ENCODE data around the gene ASH1L.
"Not testable (repeated sequence)": the region's sequence is repeated elsewhere in the genome, so short reads cannot be mapped to it uniquely, and the experiment has no call there.

Gene ASH1L

GRCh38 chr1:155561779-155562580 lies 623 bp downstream of the ASH1L start:
- not testable (repeated sequence) for DNase-seq

GRCh38 chr1:155555915-155556314 lies 6.7 kb downstream of the ASH1L start:
- no peak for DNase-seq

GRCh38 chr1:155553349-155553748 lies 9.3 kb downstream of the ASH1L start:
- DNase-seq, result no peak

- DNase-seq, result no peak
These were observed 13.9 kb downstream of the ASH1L start for GRCh38 chr1:155548706-155549105.

GRCh38 chr1:155540000-155540874 lies 22.4 kb downstream of the ASH1L start:
- DNase-seq, result no peak

- DNase-seq, result no peak
These were observed 25.4 kb downstream of the ASH1L start for GRCh38 chr1:155537193-155537592.

- no peak for DNase-seq
These were observed 31.0 kb downstream of the ASH1L start for GRCh38 chr1:155531624-155532023.

- DNase-seq, result peak; percentile 21
These were observed 32.7 kb downstream of the ASH1L start for GRCh38 chr1:155529929-155530328.

- peak; percentile 78 for DNase-seq
These were observed 33.5 kb downstream of the ASH1L start for GRCh38 chr1:155529109-155529508.

- peak; percentile 47 for DNase-seq
These were observed 34.9 kb downstream of the ASH1L start for GRCh38 chr1:155527677-155528076.

GRCh38 chr1:155526356-155526755 lies 36.2 kb downstream of the ASH1L start:
- no peak for DNase-seq

- no peak for DNase-seq
These were observed 40.5 kb downstream of the ASH1L start for GRCh38 chr1:155522069-155522468.

GRCh38 chr1:155518484-155518883 lies 44.1 kb downstream of the ASH1L start:
- DNase-seq, result no peak

- no peak for DNase-seq
These were observed 47.9 kb downstream of the ASH1L start for GRCh38 chr1:155514582-155515187.

GRCh38 chr1:155513300-155513916 lies 49.2 kb downstream of the ASH1L start:
- peak; percentile 78 for DNase-seq

- DNase-seq, result not testable (repeated sequence)
These were observed 51.2 kb downstream of the ASH1L start for GRCh38 chr1:155511385-155511784.

GRCh38 chr1:155509064-155509463 lies 53.5 kb downstream of the ASH1L start:
- no peak for DNase-seq

GRCh38 chr1:155507945-155508344 lies 54.7 kb downstream of the ASH1L start:
- DNase-seq, result peak; percentile 15

GRCh38 chr1:155505963-155506362 lies 56.6 kb downstream of the ASH1L start:
- DNase-seq, result not testable (repeated sequence)

- DNase-seq, result no peak
These were observed 58.4 kb downstream of the ASH1L start for GRCh38 chr1:155504207-155504606.

GRCh38 chr1:155499953-155500639 lies 62.5 kb downstream of the ASH1L start:
- DNase-seq, result no peak

- no peak for DNase-seq
These were observed 63.3 kb downstream of the ASH1L start for GRCh38 chr1:155499263-155499662.
